ENCODE results near the gene MYO1E. TPM values are rescaled to one million over a fixed set of nuclear protein-coding genes. Genes with fewer than 3 reads are reported as not detected.

Gene MYO1E
- total RNA-seq, 4 donors from 2014 or later = 23.3 to 99.8 (median 66.5) TPM

DNA sequence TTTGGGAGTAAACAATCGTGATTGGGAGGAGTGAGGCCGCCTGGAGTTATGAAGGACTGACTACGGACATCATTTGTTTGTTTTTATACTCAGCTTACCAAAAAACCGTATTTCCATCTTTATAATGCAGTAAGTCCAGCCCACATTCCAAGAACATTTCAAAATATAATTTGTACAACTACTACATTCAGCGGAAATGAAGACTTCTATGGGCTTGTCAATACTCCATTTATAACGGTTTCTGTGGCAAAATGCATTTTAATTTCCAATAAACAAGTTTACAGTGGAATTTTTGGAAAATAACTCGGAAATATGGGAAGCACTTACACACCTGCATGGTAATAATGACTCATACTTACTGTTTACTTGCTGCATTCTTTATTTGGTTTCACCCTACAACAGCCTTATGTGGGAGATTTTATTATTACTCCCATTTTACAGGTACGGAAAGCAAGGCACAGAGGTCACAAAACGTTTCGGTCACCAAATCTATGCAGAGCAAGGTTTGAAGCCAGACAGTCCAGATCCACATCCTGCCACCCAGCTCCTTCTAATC lies 103.7 kb downstream of the MYO1E start:
- intact Hi-C loops (cut with DNase I; ENCODE audit: low total_unique reads) = no loop called here
- Histone ChIP-seq H3K9me3 (no peaks in the 10 kb centered on the region), H3K27me3 (no peaks in the 10 kb centered on the region), H3K4me1 (no peaks in the 10 kb centered on the region), H3K36me3 (no peaks in the 10 kb centered on the region), H3K4me3 (no peak overlapping the region), H3K27ac (no peak overlapping the region)
- no peak for DNase-seq
- TF ChIP-seq POLR2A (IDR thresholded peaks at IDR 0.05) = no peak
- TF ChIP-seq, protein P1, sequence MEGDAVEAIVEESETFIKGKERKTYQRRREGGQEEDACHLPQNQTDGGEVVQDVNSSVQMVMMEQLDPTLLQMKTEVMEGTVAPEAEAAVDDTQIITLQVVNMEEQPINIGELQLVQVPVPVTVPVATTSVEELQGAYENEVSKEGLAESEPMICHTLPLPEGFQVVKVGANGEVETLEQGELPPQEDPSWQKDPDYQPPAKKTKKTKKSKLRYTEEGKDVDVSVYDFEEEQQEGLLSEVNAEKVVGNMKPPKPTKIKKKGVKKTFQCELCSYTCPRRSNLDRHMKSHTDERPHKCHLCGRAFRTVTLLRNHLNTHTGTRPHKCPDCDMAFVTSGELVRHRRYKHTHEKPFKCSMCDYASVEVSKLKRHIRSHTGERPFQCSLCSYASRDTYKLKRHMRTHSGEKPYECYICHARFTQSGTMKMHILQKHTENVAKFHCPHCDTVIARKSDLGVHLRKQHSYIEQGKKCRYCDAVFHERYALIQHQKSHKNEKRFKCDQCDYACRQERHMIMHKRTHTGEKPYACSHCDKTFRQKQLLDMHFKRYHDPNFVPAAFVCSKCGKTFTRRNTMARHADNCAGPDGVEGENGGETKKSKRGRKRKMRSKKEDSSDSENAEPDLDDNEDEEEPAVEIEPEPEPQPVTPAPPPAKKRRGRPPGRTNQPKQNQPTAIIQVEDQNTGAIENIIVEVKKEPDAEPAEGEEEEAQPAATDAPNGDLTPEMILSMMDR (IDR thresholded peaks at IDR 0.05) = no peak

DNA sequence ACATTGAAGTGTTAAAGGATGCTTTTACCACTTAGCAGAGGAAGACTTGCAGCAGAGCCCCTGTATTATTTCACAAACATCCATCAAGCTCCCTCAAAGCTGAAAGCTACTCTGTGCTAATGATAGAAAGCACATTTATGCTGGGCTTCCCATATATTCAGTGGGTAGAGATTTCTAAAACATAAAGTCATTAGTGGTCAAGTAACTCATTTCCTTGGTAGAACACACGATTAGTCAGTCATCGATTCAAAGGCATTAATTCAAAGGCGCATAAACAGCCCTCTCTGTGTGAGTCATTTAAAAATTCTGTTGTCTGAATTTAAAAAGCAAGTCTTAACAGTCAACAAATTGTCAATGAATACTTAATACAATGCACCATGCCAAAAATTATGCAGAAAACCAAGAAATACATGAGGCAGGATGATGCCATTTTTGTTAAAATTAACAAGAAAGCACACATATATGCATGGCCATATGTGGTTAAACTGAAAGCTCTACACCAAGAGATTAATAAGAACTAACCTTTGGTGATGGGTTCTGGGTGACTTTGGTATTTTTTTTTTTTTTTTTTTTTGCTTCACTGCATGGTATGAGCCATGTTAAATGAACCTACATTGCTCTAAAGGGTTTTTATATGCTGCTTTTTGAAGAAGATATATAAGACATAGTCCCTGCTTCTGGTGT lies 104.4 kb downstream of the MYO1E start:
- no peak overlapping the region for H3K27ac ChIP-seq
- H3K27me3 ChIP-seq = no peaks in the 10 kb centered on the region
- H3K36me3 ChIP-seq = no peaks in the 10 kb centered on the region
- no peak for TF ChIP-seq POLR2A (IDR thresholded peaks at IDR 0.05)
- TF ChIP-seq, protein P1 (IDR thresholded peaks at IDR 0.05) = no peak
- no peak overlapping the region for H3K4me3 ChIP-seq
- intact Hi-C loops (cut with DNase I; ENCODE audit: low total_unique reads) = no loop called here
- no peak for DNase-seq
- no peaks in the 10 kb centered on the region for H3K4me1 ChIP-seq
- H3K9me3 ChIP-seq = no peaks in the 10 kb centered on the region

DNA sequence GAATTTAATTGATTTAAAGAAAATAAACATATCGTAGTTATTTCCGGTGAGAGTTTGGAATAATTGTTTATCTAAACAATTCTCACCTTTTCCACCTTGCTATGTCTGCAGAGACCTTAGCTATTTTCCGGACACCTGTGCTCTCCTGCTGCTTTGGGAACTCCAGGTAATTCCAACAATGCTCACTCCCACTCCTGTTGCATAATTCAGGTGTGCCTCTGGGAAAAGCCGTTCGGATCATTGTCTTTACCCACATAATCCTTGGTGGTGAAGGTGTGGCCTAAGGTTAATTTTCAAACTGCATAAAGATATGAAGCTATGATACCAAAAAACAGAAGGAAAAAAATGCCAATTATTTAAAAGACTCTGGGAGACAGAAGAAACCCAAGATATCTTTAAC lies 106.6 kb downstream of the MYO1E start:
- no peaks in the 10 kb centered on the region for H3K4me1 ChIP-seq
- intact Hi-C loops (cut with DNase I; ENCODE audit: low total_unique reads) = no loop called here
- H3K36me3 ChIP-seq = no peaks in the 10 kb centered on the region
- H3K9me3 ChIP-seq = no peaks in the 10 kb centered on the region
- no peak overlapping the region for H3K4me3 ChIP-seq
- H3K27me3 ChIP-seq = no peaks in the 10 kb centered on the region
- TF ChIP-seq, protein P1 (IDR thresholded peaks at IDR 0.05) = no peak
- no peak for TF ChIP-seq POLR2A (IDR thresholded peaks at IDR 0.05)
- DNase-seq = no peak
- no peak overlapping the region for H3K27ac ChIP-seq

DNA sequence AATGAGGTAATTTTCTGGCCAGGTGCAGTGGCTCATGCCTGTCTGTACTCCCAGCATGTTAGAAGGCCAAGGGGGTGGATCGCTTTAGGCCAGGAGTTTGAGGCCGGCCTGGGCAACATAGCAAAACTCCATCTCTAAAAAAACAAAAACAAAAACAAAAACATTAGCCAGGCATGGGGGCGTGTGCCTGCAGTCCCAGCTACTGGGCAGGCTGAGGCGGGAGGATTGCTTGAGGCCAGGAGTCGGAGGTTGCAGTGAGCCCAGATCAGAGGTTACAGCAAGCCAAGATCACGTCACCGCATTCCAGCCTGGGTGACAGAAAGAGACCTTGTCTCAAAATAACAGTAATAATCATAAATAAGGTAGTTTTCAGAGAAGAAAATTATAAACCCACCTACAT lies 110.4 kb downstream of the MYO1E start:
- Histone ChIP-seq H3K4me1 (no peaks in the 10 kb centered on the region), H3K27me3 (no peaks in the 10 kb centered on the region), H3K27ac (no peak overlapping the region), H3K36me3 (no peaks in the 10 kb centered on the region), H3K9me3 (no peaks in the 10 kb centered on the region), H3K4me3 (no peak overlapping the region)
- TF ChIP-seq POLR2A (IDR thresholded peaks at IDR 0.05) = no peak
- TF ChIP-seq, protein P1 (IDR thresholded peaks at IDR 0.05) = no peak
- no peak for DNase-seq
- intact Hi-C loops (cut with DNase I; ENCODE audit: low total_unique reads) = no loop called here

DNA sequence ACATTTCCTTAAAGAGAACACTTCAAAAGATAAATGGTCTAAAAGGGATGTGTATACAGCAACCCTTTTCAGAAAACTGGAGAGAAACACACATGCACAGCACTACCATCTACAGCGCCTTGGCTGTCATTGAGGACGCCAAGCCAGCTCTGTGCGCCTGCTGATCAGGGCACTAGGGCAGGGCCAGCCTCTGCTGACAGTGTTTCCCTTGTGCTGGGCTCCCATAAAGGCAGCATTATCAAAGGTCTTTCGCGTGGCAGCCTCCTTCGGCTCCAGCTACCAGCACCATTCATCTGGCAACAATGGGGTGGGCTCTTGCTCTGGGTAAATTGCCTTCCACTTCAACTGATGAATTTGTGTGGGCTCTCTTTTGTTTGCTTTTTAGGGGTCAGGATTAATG lies 112.6 kb downstream of the MYO1E start:
- Histone ChIP-seq H3K4me1 (no peaks in the 10 kb centered on the region), H3K27me3 (no peaks in the 10 kb centered on the region), H3K9me3 (no peaks in the 10 kb centered on the region), H3K36me3 (no peaks in the 10 kb centered on the region), H3K27ac (no peak overlapping the region), H3K4me3 (no peak overlapping the region)
- intact Hi-C loops (cut with DNase I; ENCODE audit: low total_unique reads) = no loop called here
- TF ChIP-seq POLR2A (IDR thresholded peaks at IDR 0.05) = no peak
- TF ChIP-seq, protein P1 (IDR thresholded peaks at IDR 0.05) = no peak
- DNase-seq = no peak

All from uterus (tissue), 4 donors.